ENCODE results near the gene RPSA.

Gene RPSA

DNA sequence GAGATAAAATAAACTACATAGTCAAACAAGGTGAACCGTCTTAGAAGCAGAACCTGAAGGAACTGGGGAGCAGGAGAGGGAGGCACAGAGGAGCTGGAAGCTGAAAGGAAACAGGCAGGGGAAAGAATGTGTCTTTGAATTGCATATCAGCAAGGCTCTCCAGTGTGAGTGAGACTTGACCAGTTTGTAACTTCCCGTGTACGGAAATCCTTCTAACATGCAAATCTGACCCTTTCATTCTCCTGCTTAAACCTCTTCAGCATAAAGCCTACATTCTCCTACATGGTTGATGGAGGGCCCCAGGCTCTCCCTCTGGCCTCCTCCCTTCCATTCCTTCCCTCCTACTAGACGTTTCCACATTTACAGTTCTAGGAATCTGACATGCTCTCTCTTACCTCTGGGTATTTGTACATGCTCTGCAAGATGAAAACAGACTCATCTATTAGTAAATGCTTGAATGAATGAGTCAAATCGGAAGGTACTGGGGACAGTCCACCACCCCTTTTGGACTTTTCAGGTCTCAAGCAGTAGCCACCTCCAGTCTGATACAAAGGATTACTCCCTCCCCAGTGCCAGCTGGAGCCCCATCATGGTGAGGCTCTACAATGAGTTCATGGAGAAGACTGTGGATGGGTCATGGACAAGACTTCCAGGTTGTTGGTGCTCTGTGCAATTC lies 29.4 kb upstream of the RPSA start:
- no peak overlapping the region for H3K4me3 ChIP-seq (ENCODE audit: low read length)
- no peak for DNase-seq (ENCODE audit: low read depth)
- TF ChIP-seq, protein P1, sequence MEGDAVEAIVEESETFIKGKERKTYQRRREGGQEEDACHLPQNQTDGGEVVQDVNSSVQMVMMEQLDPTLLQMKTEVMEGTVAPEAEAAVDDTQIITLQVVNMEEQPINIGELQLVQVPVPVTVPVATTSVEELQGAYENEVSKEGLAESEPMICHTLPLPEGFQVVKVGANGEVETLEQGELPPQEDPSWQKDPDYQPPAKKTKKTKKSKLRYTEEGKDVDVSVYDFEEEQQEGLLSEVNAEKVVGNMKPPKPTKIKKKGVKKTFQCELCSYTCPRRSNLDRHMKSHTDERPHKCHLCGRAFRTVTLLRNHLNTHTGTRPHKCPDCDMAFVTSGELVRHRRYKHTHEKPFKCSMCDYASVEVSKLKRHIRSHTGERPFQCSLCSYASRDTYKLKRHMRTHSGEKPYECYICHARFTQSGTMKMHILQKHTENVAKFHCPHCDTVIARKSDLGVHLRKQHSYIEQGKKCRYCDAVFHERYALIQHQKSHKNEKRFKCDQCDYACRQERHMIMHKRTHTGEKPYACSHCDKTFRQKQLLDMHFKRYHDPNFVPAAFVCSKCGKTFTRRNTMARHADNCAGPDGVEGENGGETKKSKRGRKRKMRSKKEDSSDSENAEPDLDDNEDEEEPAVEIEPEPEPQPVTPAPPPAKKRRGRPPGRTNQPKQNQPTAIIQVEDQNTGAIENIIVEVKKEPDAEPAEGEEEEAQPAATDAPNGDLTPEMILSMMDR (IDR thresholded peaks at IDR 0.05; ENCODE audit: insufficient read depth, low read depth, low read length, missing control alignments) = no peak

DNA sequence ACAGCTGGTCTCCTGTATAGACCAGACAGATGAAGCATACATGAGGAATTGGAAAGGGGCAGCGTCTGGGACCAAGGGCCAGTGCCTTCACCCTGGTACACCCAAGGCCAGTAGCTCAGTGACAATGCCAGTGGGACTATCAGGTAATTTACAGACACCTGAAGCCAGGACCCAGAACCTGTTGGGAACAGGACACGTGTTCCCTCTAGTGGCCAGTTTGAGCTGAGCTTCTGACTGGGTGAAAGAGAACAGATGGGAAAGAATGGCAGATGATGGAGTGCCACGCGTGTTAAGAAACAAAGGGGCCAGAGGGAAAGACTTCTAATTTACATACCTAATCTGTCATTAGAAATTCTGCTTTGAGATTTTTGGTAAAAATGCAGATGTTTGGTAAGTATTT lies 28.4 kb upstream of the RPSA start:
- DNase-seq (ENCODE audit: low read depth) = peak; percentile 77
- no peak overlapping the region for H3K4me3 ChIP-seq (ENCODE audit: low read length)
- TF ChIP-seq, protein P1 (IDR thresholded peaks at IDR 0.05; ENCODE audit: insufficient read depth, low read depth, low read length, missing control alignments) = peak; percentile 93

DNA sequence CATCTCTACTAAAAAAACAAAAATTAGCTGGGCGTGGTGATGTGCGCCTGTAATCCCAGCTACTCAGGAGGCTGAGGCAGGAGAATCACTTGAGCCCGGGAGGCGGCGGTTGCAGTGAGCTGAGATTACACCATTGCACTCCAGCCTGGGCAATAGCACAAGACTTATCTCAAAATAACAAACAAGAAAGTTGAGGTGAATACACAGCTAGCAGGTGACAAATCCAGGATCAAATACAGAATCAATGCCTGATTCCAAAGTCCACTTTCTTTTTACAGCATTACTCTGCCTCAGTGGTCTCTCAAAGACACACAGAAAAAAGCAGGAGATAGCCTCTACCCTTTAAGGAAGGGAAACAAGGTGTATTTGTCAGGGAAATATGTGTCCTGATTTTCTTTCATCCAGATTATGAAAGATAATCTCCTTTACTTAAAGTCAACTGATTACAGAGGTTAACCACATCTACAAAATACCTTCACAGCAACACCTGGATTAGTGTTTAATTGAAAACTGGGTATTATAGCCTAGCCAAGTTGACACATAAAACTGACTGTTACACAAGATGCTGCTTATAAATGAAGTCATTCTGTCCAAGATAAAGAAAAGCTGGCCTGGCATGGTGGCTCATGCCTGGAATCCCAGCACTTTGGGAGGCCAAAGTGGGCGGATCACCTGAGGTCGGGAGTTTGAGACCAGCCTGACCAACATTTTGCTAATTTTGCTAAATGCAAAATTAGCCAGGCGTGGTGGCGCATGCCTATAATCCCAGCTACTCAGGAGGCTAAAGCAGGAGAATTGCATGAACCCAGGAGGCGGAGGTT lies 27.4 kb upstream of the RPSA start:
- no peak overlapping the region for H3K4me3 ChIP-seq (ENCODE audit: low read length)
- TF ChIP-seq, protein P1 (IDR thresholded peaks at IDR 0.05; ENCODE audit: insufficient read depth, low read depth, low read length, missing control alignments) = no peak
- no peak for DNase-seq (ENCODE audit: low read depth)

DNA sequence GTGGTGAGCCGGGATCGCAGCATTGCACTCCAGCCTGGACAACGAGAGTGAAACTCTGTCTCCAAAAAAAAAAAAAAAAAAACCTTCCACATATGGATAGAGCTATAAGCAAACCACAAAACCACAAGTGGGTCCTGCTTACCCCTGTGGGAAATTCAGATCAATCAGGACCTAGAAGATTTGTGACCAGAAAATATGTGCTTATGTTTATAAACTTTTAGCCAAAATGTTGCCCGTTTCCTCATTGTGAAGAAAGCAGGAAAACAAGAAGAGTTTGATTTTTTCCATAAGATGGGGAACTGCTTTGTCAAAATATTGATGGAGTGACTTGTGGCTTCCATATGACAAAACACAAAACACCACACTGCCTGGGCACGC lies 26.8 kb upstream of the RPSA start:
- DNase-seq (ENCODE audit: low read depth) = no peak
- TF ChIP-seq, protein P1 (IDR thresholded peaks at IDR 0.05; ENCODE audit: insufficient read depth, low read depth, low read length, missing control alignments) = no peak
- no peak overlapping the region for H3K4me3 ChIP-seq (ENCODE audit: low read length)

DNA sequence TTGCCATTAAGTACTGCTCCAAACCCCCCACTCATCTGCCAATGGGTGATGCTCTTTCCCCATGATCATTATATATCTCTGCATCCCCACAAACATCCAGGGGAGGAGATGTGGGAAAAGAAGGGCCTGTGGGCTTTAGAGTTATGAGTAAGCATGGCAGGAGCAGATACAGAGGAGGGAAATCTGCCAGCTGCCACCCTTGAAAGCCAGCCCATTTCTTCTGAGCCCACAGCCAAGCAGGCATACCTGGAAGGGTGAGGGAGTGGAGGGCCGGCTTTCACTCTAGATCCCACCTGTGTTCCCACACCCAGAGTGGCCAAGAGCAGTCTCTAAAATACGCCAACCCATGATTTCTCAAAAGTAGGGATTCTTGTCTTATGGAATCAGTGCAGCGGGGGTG lies 25.1 kb upstream of the RPSA start:
- TF ChIP-seq, protein P1 (IDR thresholded peaks at IDR 0.05; ENCODE audit: insufficient read depth, low read depth, low read length, missing control alignments) = no peak
- DNase-seq (ENCODE audit: low read depth) = no peak
- no peak overlapping the region for H3K4me3 ChIP-seq (ENCODE audit: low read length)

DNA sequence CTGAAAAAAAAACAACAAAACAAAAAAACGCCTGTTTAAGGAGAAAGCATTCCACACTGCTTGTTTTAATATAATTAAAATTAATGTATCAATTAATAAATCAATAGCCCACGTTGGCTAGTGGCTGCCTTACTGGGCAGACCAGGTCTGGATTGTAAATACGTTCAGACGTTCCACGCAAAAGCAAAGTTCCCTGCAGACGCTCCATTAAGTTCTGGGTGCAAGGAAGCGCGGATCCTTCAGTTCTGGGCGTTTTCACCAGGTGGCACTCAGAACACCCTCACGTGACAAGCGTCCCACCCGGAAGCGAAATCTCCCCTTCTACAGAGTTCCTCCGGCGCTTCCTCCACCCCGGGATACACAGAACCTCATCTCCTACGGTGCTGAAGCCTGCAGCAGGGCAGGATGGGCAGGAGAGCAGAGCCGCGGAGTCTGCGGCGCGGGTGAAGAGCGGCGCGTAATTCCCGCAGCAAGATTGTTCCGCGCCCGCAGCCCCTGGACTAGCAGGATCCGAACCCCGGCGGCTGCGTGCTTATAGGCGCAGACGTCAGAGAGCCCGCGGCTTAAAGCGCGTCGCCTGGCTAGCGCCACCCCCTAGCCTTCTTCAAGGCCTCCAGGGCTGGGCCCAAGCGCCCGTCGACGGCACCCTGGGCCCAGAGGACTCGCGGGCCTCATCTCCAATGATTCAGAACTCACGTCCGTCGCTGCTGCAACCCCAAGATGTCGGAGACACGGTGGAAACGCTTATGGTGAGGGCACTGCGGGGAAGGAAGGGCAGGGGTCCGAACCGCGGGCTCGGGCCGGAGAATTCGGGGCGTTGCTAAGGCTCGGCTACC lies 23.3 kb upstream of the RPSA start, which contains the start of gene SLC25A38:
SLC25A38 (plus strand) TSS at position 326 of the 836 bp plus-strand sequence; CDS start at position 681, 355 bp downstream.
- DNase-seq (ENCODE audit: low read depth) = peak; percentile 90
- TF ChIP-seq, protein P1 (IDR thresholded peaks at IDR 0.05; ENCODE audit: insufficient read depth, low read depth, low read length, missing control alignments) = peak; percentile 36
- peak within 1 kb of the TSS; percentile 84 for H3K4me3 ChIP-seq (ENCODE audit: low read length)

All from epithelial cell of esophagus (primary cell).